NCI-H1417 (cell line): Measurements from ENCODE around the gene NTSR1.

ENCODE experiments used
- DNase-seq, 3 experiments: peaks; one replicate each; lab custom pipeline; 2025; lab: John Stamatoyannopoulos, UW

The NTSR1 gene

DNA sequence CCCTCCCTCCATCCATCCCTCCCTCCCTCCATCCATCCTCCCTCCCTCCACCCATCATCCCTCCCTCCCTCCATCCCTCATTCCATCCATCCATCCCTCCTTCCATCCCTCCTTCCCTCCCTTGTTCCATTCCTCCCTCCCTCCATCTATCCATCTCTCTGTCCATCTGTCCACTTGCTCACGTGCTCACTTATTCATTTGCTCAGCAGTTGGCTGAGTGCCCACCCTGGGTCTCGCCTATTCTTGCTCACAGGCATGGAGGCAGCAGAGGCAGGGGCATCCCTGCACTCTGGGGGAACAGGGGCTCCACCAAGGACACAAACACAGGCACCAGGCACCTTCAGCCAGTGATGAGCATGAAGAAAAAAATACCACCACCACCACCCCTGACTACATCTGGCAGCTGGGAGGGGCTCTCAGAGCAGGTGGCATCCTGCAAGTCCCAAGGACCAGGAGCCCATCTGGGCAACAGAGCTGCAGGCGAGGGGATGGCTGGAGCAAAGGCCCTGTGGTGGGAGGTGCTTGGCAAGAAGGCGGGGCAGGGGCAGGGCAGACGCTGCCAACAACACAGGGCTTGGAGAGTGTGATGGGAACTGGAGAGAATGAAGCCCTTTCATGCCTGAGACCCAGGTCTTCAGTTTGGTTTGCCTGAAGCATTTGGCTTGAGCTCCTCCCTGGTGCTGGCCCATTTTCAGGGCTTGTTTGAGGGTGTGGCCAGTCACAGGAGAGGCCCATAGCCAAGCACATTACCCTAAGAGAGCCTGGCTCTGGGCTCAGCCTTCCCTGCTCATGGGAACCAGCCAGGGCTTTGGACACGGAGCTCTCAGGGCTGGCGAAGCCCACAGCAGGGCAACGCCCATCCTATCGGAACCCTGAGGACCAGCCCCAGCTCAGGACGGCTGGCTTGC, 47.4 kb downstream of the NTSR1 start:
- no peak for DNase-seq

DNA sequence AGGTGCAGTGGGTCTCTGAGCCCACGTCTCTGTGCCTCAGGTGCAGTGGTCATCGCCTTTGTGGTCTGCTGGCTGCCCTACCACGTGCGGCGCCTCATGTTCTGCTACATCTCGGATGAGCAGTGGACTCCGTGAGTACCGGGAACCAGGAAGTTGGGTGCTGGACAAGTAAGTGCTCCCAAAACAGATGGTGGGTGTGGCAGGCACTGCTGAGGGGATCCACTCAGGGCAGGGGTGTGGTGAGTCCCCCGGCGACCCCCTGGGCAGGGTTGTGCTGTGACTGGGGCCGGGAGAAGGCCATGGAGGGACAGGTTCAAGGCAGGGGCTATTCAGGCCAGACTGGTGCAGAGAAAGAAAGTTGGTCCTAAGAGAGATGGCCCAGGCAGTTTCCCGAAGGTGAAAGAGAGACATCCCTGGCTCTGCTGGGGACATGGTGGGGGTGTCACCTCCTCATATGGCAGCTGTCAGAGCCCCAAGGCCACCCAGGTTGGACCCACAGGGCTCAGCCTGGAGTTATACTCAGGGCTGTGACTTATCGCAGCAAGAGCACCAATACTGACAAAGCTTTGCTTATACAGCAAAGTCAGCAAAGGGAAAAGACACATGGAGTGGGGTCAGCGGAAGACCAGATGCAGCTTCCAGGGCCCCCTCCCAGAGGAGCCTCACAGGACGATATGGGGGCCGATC, 49.7 kb downstream of the NTSR1 start:
- no peak for DNase-seq

DNA sequence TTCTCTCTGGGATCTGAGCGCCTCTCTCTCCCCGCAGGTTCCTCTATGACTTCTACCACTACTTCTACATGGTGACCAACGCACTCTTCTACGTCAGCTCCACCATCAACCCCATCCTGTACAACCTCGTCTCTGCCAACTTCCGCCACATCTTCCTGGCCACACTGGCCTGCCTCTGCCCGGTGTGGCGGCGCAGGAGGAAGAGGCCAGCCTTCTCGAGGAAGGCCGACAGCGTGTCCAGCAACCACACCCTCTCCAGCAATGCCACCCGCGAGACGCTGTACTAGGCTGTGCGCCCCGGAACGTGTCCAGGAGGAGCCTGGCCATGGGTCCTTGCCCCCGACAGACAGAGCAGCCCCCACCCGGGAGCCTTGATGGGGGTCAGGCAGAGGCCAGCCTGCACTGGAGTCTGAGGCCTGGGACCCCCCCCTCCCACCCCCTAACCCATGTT, 51.4 kb downstream of the NTSR1 start:
- no peak for DNase-seq

DNA sequence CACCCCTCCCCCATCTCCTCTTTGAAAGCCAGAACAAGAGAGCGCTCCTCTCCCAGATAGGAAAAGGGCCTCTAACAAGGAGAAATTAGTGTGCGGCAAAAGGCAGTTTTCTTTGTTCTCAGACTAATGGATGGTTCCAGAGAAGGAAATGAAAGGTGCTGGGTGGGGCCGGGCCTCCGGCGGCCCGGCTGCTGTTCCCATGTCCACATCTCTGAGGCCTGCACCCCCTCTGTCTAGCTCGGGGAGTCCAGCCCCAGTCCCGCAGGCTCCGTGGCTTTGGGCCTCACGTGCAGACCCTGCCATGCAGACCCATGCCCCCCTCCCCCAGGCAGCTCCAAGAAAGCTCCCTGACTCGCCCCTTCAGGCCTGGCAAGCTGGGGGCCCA, 51.8 kb downstream of the NTSR1 start:
- no peak for DNase-seq

DNA sequence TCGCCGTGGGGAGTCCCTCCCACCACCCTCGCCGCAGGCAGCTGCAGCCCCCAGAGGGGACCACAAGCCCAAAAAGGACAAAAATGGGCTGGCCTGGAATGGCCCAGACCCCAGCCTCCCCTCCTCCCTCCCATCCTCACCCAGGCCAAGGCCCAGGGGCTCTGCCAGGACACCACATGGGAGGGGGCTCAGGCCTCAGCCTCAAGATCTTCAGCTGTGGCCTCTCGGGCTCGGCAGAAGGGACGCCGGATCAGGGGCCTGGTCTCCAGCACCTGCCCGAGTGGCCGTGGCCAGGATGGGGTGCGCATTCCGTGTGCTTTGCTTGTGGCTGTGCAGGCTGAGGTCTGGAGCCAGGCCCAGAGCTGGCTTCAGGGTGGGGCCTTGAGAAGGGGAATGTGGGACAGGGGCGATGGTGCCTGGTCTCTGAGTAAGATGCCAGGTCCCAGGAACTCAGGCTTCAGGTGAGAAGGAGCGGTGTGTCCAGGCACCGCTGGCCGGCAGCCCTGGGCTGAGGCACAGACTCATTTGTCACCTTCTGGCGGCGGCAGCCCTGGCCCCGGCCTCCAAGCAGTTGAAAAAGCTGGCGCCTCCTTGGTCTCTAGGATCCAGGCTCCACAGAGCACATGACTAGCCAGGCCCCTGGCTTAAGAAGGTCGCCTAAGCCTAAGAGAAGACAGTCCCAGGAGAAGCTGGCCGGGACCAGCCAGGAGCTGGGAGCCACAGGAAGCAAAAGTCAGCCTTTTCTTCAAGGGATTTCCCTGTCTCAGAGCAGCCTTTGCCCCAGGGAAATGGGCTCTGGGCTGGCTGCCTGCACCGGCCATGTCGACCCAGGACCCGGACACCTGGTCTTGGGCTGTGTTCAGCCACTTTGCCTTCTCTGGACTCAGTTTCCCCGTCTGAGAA, 52.5 kb downstream of the NTSR1 start:
- no peak for DNase-seq

DNA sequence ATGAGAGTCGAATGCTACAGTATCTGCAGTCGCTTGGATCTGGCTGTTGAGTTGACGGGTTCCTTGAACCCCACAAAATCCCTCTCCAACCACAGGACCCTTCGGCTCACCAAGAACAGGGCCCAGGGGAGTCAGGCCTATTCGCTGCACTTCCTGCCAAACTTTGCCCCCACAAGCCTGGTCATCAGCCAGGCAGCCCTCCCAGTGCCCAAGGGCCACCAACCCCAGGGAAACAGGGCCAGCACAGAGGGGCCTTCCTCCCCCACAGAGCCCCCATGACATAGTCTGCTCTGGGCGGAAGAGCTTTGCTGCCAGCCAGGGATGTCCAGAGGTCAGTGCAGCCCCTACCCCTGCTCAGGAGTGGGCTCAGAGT, 53.1 kb downstream of the NTSR1 start:
- no peak for DNase-seq

DNA sequence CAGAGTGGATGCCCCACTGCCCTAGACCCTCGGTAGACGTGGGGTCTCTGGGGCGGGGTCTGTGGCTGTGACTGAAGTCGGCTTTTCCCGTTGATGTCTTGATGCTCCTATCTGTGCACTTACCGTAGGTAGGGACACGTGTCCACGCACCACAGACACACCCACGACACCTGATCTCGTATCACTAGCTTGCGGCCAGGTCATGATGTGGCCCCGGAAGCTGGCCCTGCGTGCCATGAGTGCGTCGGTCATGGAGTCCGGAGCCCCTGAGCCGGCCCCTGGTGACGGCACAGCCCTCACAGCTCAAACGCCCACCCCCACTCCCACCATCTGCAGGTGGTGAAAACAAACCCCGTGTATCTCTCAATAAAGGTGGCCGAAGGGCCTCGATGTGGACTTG, 53.7 kb downstream of the NTSR1 start:
- no peak for DNase-seq

DNA sequence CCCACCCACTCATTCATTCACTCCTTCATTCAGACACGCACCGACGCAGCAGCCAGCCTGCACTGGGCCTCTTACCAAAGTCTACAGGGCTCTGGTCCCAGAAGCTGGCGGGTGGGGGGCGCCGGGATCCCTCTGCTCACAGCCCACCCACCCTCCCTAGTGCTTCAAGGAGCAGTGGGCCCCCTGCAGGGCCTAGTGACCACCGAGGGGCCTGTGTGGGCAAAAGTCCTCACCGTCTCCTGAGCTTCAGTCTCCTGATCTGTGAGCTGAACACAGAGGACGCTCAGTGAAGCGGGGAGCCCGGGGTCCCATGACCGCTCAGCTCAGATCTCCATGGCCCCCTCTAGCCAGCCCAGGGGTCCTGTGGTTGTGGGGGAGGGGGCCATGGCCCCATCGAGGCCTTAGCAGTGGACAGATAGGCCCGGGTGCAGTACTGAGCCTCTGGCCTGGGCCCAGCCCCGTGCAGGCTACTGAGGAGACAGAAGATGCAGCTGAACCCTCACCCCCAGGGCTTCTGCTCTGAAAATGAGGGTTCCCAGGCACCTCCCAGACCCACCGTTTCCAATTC, 54.2 kb downstream of the NTSR1 start:
- no peak for DNase-seq

DNA sequence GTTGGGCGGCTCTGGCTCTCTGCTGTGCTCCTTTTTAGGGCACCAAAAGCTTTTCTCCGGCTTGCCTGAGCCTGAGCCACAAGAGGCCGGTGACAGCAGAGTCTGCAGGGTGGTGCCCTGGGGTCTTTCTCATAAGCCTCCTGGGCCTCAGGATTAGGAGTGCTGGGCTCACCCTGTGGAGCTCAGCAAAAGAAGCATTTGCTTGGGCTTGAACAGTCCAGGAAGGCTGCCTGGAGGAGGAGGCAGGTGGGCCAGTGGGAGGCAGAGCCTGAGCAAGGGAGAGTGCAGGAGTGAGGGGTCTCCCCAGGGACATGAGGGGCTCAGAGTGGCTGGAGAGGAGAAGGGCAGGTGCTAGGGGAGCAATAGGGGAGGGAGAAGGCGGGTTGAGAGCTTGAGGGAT, 54.8 kb downstream of the NTSR1 start:
- DNase-seq: no peak

DNA sequence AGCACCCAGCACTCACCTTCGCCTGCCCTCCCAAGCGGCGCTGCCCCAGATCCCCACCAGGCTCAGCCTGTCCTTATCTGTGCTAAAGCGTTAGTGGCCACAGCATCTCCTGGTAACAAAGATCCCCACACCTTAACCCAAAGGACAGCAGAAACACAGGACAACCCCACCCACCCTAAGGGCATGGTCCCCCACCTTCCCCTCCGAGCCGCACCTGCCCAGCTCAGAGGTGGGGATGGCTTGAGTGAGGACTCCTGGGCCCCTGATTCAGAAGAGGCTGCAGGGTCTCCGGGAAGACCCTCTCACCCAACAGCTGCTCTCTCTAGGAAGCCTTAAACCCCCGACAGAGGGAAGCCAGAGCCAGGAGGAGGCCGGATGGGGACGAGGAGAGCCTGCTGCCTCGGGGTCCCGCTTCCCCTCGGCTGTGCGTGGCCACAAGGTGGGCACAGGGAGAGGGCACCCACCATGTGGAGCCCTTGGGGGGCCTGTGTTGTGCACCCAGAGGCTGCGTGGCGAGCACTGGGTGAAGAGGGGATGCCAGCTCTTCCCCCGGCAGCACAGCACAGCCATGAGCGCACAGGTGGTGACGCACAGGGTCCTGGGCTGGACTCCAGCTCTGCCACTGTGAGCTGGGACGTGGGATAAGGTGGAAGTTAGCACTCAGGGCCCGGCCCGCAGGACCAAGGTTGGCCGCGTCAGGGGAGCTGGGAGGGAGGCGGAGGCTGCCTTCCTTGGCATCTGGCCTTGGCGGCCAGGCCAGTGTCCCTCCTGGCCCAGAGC, 55.7 kb downstream of the NTSR1 start:
- no peak for DNase-seq

DNA sequence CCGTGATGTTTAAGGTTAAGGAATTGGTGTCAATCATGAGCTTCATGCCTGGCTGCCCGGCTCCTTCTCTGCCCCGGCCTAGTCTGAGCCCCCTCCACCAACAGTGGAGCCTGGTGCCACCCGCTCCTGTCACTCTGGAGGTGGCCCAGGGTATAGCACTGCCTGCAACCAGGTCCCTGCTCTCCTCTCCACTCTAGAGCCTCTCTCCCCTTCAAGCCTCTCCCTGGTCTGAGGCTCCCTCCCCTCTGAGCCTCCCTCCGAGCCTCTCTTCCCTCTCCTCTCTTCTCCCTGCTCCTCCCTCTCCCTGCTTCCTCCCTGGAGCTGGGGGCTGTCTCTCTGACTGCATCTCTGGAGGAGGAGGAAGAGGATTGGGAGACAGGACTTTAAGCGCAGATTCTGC, 56.4 kb downstream of the NTSR1 start:
- no peak for DNase-seq

DNA sequence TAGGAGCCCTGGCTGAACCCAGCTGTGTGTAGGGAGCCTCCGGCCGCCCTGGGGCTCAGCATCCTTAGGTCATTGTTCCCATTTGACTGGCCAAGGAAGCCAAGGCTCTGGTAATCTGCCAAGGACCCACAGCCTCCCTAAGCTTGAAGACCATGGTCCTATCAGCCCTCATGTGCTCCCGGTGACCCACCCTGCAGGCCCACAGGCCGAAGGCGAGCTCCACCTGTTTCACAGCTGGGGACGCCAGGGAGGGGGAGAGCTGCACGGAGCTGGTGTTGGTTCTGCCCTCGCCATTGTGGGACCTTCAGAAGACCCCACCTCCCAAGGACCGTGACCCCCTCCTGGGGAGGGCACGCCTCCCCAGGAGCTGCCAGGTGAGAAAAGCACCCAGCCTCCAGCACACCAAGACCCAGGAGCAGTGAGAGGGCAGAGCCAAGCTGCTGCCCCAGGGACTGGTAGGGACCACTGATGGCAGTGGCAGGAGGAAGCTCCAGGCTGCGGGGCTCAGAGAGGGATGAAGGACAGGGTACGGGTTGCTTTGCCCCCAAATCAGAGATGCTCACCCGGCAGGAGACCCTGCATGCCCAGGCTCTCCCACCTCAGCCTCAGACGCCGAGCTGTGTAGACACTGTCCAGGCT, 56.9 kb downstream of the NTSR1 start:
- no peak for DNase-seq

DNA sequence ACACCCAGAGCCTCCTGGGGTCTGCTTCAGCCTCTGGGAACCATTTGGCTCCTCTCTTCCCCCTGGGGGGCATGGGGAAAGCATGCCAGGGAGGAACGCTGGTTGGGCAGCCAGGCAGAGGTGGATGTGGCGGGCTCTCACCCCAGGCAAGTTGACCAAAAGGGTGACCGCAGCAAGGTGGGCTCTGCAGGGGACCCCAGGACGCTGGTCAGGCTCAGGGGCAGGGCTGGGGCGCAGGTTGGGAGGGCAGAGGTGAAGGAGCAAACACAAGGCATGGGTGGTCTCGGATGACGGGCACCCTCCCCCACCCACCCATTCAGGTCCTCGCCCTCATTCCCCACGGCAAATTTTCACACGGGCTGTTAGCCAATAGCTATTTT, 57.4 kb downstream of the NTSR1 start:
- DNase-seq: no peak

DNA sequence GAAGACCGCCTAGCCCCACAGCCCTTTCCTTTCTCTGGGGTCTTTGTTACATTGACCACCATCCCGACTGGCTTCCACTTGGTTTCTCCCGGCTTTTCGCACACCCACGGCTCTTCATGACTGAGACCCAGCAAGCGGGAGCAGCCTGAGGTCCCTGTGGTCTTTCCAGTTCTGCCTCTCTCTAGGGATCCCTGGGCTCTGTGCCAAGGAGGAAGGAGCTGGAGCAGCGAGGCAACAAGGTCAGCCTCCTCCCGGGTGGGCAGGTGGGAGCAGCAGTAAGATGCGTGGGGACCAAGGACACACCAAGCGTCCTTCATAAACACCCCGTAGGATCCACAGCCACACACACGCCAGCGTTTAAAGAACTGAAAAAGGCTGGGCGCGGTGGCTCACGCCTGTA, 58.1 kb downstream of the NTSR1 start:
- DNase-seq: peak in 2 of 3 experiments; percentile 42 to 64

DNA sequence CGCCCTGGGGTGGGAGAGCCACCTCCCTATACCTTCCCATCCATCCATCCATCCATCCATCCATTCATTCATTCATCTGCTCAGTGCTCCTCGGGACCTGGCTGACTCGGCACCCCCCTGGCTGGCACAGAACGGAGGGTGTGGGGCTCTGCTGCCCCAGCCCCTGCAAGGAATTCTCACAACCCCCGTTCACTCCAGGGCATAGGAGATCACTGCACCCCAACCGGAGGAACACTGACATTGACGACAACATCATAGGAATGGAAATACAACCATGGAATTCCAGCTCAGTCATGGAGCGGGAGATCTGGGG, 59.6 kb downstream of the NTSR1 start:
- no peak for DNase-seq

DNA sequence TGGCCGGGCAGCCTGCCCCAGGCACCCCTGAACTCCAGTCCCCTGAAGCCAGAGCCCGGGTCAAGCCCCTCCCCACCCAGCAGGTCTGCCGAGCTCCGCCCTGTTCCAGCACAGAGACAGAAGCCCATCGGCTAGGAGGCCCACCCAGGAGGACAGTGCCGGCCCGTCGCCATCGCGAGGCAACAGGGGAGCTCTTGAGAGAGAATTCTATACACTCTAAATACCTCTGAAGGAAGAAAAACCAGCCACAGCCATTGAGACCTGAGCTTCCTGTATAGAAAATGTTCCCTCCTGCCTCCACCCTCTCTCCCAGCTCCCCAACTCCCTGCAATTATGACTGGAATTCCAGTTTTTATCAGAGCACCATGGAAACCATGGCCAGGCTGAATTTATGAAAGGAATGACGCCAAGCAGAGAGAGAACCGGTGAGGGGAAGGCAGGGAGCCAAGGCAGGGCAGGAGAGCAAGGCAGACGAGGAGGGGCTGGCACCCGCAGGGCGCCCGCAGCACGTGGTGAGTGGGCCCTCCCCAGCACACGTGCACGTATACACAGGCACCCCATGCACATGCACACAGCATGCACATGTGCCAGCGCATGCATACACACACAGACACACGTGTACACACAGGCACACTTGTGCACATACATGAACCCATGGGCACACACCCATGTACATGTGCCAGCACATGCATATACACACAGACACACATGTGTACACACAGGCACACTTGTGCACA, 60.1 kb downstream of the NTSR1 start:
- DNase-seq: peak in 2 of 3 experiments; percentile 18 to 42

DNA sequence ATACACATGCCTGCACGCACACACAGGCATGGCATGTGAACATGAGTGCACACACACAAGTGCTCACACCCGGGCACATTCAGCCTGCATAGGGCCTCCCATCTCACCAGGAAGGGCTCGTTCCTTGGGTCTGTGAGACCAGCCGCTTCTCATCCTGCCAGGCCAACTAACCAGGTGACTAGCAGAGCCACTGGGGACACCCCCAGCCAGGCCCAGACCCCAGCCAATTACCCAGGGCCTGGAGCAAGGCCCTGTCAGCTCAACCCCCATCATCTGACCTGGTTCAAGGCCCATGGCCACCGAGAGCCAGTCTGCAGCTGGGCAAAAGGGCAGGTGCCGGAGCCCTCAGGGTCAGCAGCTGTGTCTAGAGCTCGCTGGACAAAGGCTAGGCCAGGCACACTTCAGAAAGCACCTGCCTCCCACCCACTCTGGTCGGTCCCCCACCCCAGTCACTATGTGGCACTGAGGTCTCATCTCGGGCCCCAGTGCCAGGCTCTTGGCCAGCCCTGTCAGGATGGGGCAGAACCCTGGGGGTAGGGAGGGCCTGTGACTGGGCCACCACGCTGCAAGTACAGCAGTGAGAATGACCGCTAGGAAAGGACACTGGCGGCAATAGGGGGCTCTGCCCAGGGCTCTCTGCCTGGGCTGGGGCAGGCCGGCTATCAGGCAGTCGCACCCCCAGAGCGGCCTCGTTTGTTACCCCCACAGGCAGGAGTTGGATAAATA, 60.9 kb downstream of the NTSR1 start:
- DNase-seq: no peak

DNA sequence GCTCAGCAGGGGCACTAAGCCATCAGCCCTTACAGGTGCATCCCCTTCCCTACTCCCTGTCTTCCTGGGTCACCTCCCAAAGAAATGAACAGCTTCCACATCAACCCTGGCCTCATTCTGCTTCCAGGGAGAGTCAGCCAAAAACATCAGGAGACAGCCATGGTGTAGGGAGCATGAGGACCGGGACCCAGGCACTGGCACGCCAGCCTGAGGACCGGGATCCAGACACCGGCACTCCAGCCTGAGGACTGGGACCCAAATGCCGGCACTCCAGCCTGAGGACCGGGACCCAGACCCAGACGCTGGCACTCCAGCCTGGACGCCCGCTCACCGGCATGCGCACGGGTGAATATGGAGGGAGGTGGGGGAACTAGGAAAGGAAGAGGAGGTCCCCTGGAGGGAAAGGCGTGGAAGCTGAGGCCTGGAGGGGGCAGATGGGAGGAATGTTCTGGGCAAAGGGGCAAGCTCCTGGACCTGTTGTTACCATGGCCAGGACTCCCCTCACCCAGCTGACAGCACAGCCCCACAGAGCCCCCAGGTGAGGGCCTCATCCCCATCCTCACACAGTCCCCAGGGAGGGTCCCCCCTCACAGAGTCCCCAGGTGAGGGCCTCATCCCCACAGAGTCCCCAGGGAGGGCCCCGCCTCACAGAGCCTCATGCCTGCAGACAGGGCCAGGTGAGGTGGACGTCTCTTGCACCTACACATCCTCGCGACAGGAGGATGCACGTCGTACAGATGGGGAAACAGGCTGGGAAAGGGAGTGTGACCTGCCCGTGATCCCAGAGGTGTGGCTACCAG, 61.7 kb downstream of the NTSR1 start:
- no peak for DNase-seq

DNA sequence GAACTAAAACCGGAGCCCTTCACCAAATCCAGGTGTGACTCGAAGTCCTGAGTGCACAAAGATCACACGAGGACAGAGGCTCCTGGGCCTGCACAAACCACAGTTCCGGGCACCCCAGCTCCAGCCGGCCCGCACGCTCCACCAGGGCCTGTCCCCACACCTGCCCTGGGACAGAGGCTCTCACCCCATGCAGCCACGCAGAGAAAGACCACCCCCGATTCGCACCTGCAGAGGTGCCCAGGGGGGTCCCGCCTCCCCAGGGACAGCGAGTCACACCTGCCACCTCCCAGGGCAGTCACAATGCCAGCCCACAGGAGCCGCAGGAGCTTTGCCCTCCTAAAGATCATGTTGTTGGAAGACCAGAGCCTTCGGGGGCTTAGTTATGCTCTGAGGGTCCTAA, 62.3 kb downstream of the NTSR1 start:
- DNase-seq: no peak
